Activated B cell treated with CpG ODN at 0.5 μM for 24 hours (primary cell): Measurements from ENCODE around the gene AGAP1. TPM values are rescaled to one million over a fixed set of nuclear protein-coding genes. Genes with fewer than 3 reads are reported as not detected.

Experiments
- ATAC-seq: fragments of 200-7000 bp; cut with Tn5 transposase; one replicate; pipeline ENCODE4 v1.10.0; 2021; ENCODE audit warnings: low read depth, mild to moderate bottlenecking, moderate library complexity
- CTCF ChIA-PET: fragments of 350-600 bp; sonication (Branson Sonifier 250); formaldehyde crosslinking; loops from one replicate; lab custom pipeline; 2021; ENCODE audit warnings: antibody characterized with exemption; lab: Charles Lee
- POLR2A ChIA-PET: fragments of 350-600 bp; sonication (Branson Sonifier 250); formaldehyde crosslinking; loops from one replicate; lab custom pipeline; 2021; ENCODE audit warnings: antibody characterized with exemption; lab: Charles Lee
- DNase-seq: peaks from one replicate; pipeline ENCODE4 v3.0.0; 2022
- H3K27ac Mint-ChIP-seq: one replicate; pipeline ENCODE4 v1.8.0; 2020; ENCODE audit warnings: mixed read lengths
- H3K27me3 Mint-ChIP-seq: one replicate; pipeline ENCODE4 v1.8.0; 2021; ENCODE audit warnings: mixed read lengths
- H3K36me3 Mint-ChIP-seq: one replicate; pipeline ENCODE4 v1.8.0; 2021; ENCODE audit warnings: low read depth, mixed read lengths
- H3K4me1 Mint-ChIP-seq: one replicate; pipeline ENCODE4 v1.8.0; 2021; ENCODE audit warnings: mixed read lengths
- H3K4me3 Mint-ChIP-seq: one replicate; pipeline ENCODE4 v1.8.0; 2020; ENCODE audit warnings: mild to moderate bottlenecking, mixed read lengths
- H3K9me3 Mint-ChIP-seq: one replicate; pipeline ENCODE4 v1.8.0; 2020; ENCODE audit warnings: mixed read lengths
- CTCF ChIP-seq: fragments of 200-600 bp; IDR thresholded peaks from one replicate; pipeline ENCODE4 v1.8.0; 2022; ENCODE audit warnings: antibody characterized with exemption, mild to moderate bottlenecking
- intact Hi-C: fragments of 100-400 bp; cut with micrococcal nuclease; formaldehyde crosslinking; loops from one replicate; pipeline ENCODE4 v1.15.1; 2024
- total RNA-seq: library from RNA; stranded (reverse); gene quantifications from 2 replicates; pipeline ENCODE4 v1.2.3, GENCODE V29; 2022

AGAP1 gene
- not detected in 2 replicates for total RNA-seq

GRCh38 chr2:235493775-235494715 is at the start of gene AGAP1:
AGAP1 (plus strand) TSS chr2:235494043.
- CTCF ChIA-PET = no interaction called here
- no peak within 1 kb of the TSS for H3K27ac Mint-ChIP-seq
- ATAC-seq (no peak), DNase-seq (no peak)
- no peaks in the 10 kb centered on the region for H3K36me3 Mint-ChIP-seq
- peaks cover 4% of the 10 kb centered on the region for H3K9me3 Mint-ChIP-seq
- POLR2A ChIA-PET = no interaction called here
- no peak for TF ChIP-seq CTCF
- intact Hi-C loops = no loop called here
- peak within 1 kb of the TSS; percentile 80 for H3K4me3 Mint-ChIP-seq
- peaks cover 14% of the 10 kb centered on the region for H3K4me1 Mint-ChIP-seq
- peaks cover 55% of the 10 kb centered on the region for H3K27me3 Mint-ChIP-seq

GRCh38 chr2:235444101-235444597 is 49.7 kb upstream of the AGAP1 start:
- ChIA-PET CTCF (no interaction called here), POLR2A (no interaction called here)
- Mint-ChIP-seq H3K4me3 (no peak overlapping the region), H3K27me3 (no peaks in the 10 kb centered on the region), H3K36me3 (no peaks in the 10 kb centered on the region), H3K4me1 (no peaks in the 10 kb centered on the region), H3K27ac (no peak overlapping the region), H3K9me3 (peaks cover 3% of the 10 kb centered on the region)
- no peak for TF ChIP-seq CTCF
- ATAC-seq = no peak
- DNase-seq = no peak
- intact Hi-C loops = no loop called here

- DNase-seq (no peak), ATAC-seq (no peak)
- Mint-ChIP-seq H3K27ac (no peak overlapping the region), H3K4me3 (no peak overlapping the region), H3K9me3 (peaks cover 3% of the 10 kb centered on the region), H3K27me3 (no peaks in the 10 kb centered on the region), H3K4me1 (no peaks in the 10 kb centered on the region), H3K36me3 (no peaks in the 10 kb centered on the region)
- intact Hi-C loops = no loop called here
- ChIA-PET CTCF (no interaction called here), POLR2A (no interaction called here)
- no peak for TF ChIP-seq CTCF
These were observed 48.7 kb upstream of the AGAP1 start for GRCh38 chr2:235445116-235445515.

GRCh38 chr2:235446082-235446481 is 47.8 kb upstream of the AGAP1 start:
- ChIA-PET CTCF (no interaction called here), POLR2A (no interaction called here)
- intact Hi-C loops = no loop called here
- Mint-ChIP-seq H3K27me3 (no peaks in the 10 kb centered on the region), H3K27ac (no peak overlapping the region), H3K9me3 (peaks cover 3% of the 10 kb centered on the region), H3K4me3 (no peak overlapping the region), H3K36me3 (no peaks in the 10 kb centered on the region), H3K4me1 (no peaks in the 10 kb centered on the region)
- no peak for TF ChIP-seq CTCF
- DNase-seq = no peak
- ATAC-seq = no peak

GRCh38 chr2:235447210-235447609 is 46.6 kb upstream of the AGAP1 start:
- H3K9me3 Mint-ChIP-seq = peaks cover 3% of the 10 kb centered on the region
- CTCF ChIA-PET = no interaction called here
- POLR2A ChIA-PET = no interaction called here
- H3K4me1 Mint-ChIP-seq = no peaks in the 10 kb centered on the region
- no peak for TF ChIP-seq CTCF
- intact Hi-C loops = no loop called here
- H3K4me3 Mint-ChIP-seq = no peak overlapping the region
- no peaks in the 10 kb centered on the region for H3K36me3 Mint-ChIP-seq
- no peak overlapping the region for H3K27ac Mint-ChIP-seq
- peaks cover under 1% of the 10 kb centered on the region for H3K27me3 Mint-ChIP-seq
- DNase-seq (no peak), ATAC-seq (no peak)
